Activated naive CD8-positive, alpha-beta T cell treated with anti-CD3 and anti-CD28 coated beads, Interleukin-2, amount 50 U/mL, for 24 hours (primary cell): ENCODE data around the gene SAMD4A.

Experiments
- ATAC-seq: fragments of 150-1000 bp; cut with Tn5 transposase; one replicate; pipeline ENCODE4 v1.10.0; 2021
- DNase-seq: peaks from one replicate; pipeline ENCODE4 v3.0.0; 2021
- H3K27ac Mint-ChIP-seq: one replicate; pipeline ENCODE4 v1.8.0; 2021; ENCODE audit warnings: mild to moderate bottlenecking, mixed read lengths
- H3K27me3 Mint-ChIP-seq: one replicate; pipeline ENCODE4 v1.8.0; 2021; ENCODE audit warnings: mixed read lengths
- H3K36me3 Mint-ChIP-seq: one replicate; pipeline ENCODE4 v1.8.0; 2021; ENCODE audit warnings: low read depth, mixed read lengths
- H3K4me1 Mint-ChIP-seq: one replicate; pipeline ENCODE4 v1.8.0; 2021; ENCODE audit warnings: mixed read lengths
- H3K4me3 Mint-ChIP-seq: one replicate; pipeline ENCODE4 v1.8.0; 2021; ENCODE audit warnings: mild to moderate bottlenecking, moderate library complexity, mixed read lengths
- H3K9me3 Mint-ChIP-seq: one replicate; pipeline ENCODE4 v1.8.0; 2021; ENCODE audit warnings: mixed read lengths

SAMD4A gene, protein sequence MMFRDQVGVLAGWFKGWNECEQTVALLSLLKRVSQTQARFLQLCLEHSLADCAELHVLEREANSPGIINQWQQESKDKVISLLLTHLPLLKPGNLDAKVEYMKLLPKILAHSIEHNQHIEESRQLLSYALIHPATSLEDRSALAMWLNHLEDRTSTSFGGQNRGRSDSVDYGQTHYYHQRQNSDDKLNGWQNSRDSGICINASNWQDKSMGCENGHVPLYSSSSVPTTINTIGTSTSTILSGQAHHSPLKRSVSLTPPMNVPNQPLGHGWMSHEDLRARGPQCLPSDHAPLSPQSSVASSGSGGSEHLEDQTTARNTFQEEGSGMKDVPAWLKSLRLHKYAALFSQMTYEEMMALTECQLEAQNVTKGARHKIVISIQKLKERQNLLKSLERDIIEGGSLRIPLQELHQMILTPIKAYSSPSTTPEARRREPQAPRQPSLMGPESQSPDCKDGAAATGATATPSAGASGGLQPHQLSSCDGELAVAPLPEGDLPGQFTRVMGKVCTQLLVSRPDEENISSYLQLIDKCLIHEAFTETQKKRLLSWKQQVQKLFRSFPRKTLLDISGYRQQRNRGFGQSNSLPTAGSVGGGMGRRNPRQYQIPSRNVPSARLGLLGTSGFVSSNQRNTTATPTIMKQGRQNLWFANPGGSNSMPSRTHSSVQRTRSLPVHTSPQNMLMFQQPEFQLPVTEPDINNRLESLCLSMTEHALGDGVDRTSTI

DNA sequence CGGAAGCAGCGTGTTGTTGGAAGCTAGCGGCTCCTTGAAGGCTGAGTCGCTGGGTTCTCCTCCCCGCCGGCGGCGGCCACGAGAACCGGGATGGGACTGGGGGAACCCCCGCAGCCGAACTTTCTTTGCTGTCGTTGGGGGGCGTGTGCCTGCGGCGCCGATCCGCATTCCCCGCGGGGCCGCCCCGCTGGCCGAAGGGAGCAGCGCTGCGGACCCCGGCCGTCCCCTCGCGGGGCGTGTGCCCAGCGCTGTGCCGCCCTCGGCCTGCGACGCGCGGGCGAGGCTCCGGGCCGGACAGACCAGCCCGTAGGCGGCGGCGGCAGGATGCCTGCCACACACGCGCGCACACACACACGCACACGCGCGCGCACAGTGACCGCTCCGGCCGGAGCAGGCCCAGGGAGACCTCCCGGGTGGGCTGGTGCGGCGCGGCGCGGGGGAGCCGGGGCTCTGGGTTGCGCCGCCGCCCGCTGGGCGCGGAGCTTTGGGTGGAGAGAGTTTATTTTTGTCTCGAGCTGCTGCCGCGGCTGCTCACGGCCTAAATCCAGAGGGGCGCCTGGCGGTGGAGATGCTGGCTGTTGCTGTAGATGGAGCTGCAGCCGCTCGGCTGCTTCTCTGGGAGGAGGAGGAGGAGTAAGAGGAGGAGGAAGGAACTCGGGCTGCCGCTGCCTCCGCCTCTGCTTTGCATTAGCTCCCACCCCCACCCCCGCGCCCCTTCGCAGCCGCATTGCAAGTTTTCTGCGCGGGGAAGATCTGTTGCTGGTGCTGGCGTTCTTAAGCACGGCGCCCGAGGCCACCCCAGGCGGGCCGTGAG is at the start of gene SAMD4A:
Gene SAMD4A (plus strand): TSS at position 719 of the 814 bp plus-strand sequence. CDS start 789 bp downstream, outside the sequence.
- H3K27ac Mint-ChIP-seq, result peak within 1 kb of the TSS; percentile 90
- peaks cover 20% of the 10 kb centered on the region for H3K4me1 Mint-ChIP-seq
- peaks cover 8% of the 10 kb centered on the region for H3K36me3 Mint-ChIP-seq
- DNase-seq (peak; percentile 67), ATAC-seq (peak; percentile 22)
- H3K27me3 Mint-ChIP-seq, result peaks cover 9% of the 10 kb centered on the region
- H3K9me3 Mint-ChIP-seq, result no peaks in the 10 kb centered on the region
- peak within 1 kb of the TSS; percentile 91 for H3K4me3 Mint-ChIP-seq

DNA sequence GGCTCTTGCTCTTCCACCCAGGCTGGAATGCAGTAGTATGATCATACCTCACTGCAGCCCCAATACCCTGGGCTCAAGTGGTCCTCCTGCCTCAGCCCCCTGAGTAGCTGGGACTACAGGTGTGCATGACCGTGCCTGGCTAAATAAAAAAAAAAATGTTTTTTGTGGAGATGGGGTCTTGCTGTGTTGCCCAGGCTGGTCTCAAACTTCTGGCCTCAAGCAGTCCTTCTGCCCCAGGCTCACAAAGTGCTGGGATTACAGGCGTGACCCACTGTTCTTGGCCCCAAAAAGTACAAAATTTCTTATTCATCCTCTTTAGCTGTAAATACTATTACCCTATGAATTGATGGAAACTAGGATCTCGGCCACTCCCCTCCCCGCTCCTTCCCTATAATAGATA is 42.5 kb upstream of the SAMD4A start:
- Mint-ChIP-seq H3K36me3 (peaks cover 12% of the 10 kb centered on the region), H3K4me1 (no peaks in the 10 kb centered on the region), H3K27me3 (no peaks in the 10 kb centered on the region), H3K4me3 (no peak overlapping the region), H3K9me3 (no peaks in the 10 kb centered on the region), H3K27ac (no peak overlapping the region)
- DNase-seq, result no peak
- ATAC-seq, result no peak

DNA sequence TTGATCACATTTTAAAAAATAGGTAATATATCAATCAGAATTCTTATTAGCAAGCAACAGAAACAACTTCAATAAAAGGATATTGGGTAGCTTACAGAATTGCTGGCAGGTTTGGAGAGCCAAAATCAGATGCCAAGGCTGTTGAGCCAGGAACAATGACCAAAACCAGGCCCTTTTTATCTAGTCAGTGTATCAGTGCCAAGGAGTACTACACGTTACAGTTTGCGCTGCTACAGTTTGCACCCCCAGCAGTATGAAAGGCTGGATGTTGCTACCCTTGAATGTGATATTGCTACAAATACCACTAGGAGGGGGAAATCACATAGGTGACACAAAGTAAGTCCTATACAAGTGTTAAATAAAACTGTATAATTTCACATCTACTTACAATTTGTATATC is 38.0 kb upstream of the SAMD4A start:
- no peak overlapping the region for H3K4me3 Mint-ChIP-seq
- H3K9me3 Mint-ChIP-seq, result no peaks in the 10 kb centered on the region
- peaks cover 13% of the 10 kb centered on the region for H3K36me3 Mint-ChIP-seq
- no peaks in the 10 kb centered on the region for H3K27me3 Mint-ChIP-seq
- H3K27ac Mint-ChIP-seq, result no peak overlapping the region
- ATAC-seq, result no peak
- H3K4me1 Mint-ChIP-seq, result no peaks in the 10 kb centered on the region
- no peak for DNase-seq

DNA sequence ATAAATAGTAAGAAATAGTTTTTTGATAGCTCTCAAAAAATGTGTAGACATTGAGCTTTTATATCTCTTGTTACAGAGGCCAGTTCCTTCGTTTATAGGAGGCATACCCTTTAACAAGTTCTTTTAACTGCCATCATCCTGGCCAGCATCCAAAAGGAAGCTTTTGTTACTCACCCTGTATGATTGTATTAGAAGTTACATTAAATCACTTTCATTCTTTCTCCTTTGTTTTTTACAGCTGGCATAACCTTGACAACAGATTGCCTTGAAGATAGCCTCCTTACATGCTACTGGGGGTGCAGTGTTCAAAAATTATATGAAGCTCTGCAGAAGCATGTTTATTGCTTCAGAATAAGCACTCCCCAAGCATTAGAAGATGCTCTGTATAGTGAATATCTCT is 37.1 kb upstream of the SAMD4A start:
- Mint-ChIP-seq H3K4me1 (no peaks in the 10 kb centered on the region), H3K27ac (no peak overlapping the region), H3K9me3 (no peaks in the 10 kb centered on the region), H3K27me3 (no peaks in the 10 kb centered on the region), H3K4me3 (no peak overlapping the region), H3K36me3 (peaks cover 10% of the 10 kb centered on the region)
- no peak for DNase-seq
- ATAC-seq, result no peak

DNA sequence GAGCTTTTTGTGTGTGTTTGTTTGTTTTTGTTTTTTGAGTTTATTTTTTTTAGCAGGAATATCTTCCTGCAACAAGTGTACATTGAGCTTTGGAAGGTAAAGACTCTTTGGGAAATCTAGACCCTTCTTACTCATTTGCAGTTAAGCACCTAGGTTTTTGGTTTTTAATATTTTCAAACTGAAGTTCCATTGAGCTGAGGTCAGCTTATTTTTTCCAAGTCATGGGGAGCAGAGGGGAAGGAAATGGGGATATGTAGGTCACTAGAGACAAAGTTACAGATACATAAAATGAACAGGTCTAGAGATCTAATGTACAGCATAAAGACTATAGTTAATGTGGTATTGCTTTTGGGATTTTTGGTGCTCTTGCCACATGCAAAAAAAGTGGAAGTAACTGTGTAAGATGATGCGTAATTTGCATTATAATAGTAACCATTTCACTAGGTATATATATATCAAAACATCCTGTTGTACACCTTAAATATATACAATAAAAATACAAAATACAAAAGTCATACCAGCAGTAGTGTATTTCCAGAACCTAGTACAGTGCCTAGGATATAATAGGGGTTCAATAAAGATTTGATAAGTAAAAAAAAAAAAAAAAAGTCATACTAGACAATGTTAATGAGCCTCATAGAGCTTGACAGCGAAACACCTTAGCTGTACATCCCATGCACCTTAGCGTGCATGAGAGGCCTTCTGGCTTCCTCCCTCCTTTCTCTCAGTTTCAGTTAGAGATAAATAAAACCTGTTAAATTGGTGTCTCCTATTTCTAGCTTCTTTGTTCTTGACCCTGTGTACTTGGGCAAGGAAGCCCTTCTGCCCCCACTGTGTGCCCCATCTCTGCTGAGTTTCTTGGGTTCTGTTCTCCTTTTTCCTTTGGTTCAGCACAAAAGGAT is 34.6 kb upstream of the SAMD4A start:
- DNase-seq (no peak), ATAC-seq (no peak)
- no peaks in the 10 kb centered on the region for H3K27me3 Mint-ChIP-seq
- H3K27ac Mint-ChIP-seq, result no peak overlapping the region
- no peaks in the 10 kb centered on the region for H3K9me3 Mint-ChIP-seq
- no peaks in the 10 kb centered on the region for H3K4me1 Mint-ChIP-seq
- peaks cover 6% of the 10 kb centered on the region for H3K36me3 Mint-ChIP-seq
- H3K4me3 Mint-ChIP-seq, result no peak overlapping the region

DNA sequence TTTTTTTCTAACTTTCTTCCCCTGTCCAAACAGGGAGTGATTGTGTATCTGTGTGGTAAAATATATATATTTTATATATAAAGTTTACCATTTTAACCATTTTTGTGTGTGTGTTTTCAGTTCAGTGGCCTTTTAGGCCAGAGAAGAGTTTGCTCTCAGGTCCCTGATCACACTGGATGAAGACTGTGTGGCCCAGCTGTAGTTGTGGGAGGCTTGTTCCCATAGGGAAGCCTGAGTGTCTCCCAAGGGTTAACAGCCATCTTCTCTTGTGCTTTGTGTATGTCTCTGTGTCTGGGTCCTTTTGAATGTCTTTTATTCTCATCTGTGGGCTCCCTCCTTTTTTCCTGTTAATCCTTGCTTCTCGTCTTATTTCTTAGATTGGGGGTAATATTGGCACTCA is 33.8 kb upstream of the SAMD4A start:
- no peak overlapping the region for H3K27ac Mint-ChIP-seq
- peaks cover 4% of the 10 kb centered on the region for H3K36me3 Mint-ChIP-seq
- no peaks in the 10 kb centered on the region for H3K9me3 Mint-ChIP-seq
- DNase-seq (no peak), ATAC-seq (no peak)
- H3K4me1 Mint-ChIP-seq, result no peaks in the 10 kb centered on the region
- no peak overlapping the region for H3K4me3 Mint-ChIP-seq
- H3K27me3 Mint-ChIP-seq, result no peaks in the 10 kb centered on the region

DNA sequence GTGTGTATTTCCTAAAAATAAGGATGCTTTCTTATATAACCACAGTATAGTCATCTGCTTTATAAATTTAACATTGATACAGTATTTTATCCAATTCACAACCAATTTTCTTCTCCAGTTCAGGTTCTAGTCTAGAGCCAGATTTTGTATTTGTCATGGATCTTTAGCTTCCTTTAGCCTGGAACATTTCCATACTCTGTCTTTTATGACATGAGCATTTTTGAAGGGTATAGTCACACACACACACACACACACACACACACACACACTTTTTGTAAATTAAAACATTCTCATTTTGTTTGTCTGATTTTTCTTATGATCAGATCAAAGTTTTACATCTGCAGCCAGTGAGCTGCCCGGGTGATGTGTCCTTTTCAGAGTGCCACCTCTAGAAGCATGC is 31.8 kb upstream of the SAMD4A start:
- no peak for DNase-seq
- no peaks in the 10 kb centered on the region for H3K27me3 Mint-ChIP-seq
- H3K36me3 Mint-ChIP-seq, result peaks cover 7% of the 10 kb centered on the region
- ATAC-seq, result no peak
- H3K27ac Mint-ChIP-seq, result no peak overlapping the region
- no peak overlapping the region for H3K4me3 Mint-ChIP-seq
- H3K4me1 Mint-ChIP-seq, result no peaks in the 10 kb centered on the region
- H3K9me3 Mint-ChIP-seq, result no peaks in the 10 kb centered on the region

DNA sequence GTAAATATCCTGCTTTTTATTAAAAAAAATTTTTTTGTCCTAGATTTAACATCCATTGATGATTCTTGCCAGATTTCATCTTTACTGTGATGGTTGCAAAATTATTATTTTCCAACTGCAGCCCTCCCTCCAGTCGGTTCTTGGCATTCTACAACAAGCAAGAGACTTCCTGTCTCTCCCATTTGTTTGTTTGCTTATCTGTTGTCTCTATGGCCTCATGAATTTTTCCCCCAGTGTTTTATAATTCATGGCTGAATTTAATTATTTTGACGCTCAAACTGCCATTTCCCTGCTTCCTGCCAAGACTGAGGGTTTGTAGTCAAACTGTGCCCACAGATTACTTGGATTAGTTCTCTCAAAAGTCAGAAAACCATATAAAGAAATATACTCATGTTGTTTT is 31.3 kb upstream of the SAMD4A start:
- Mint-ChIP-seq H3K9me3 (no peaks in the 10 kb centered on the region), H3K4me3 (no peak overlapping the region), H3K27me3 (no peaks in the 10 kb centered on the region), H3K36me3 (peaks cover 7% of the 10 kb centered on the region), H3K27ac (no peak overlapping the region), H3K4me1 (no peaks in the 10 kb centered on the region)
- no peak for DNase-seq
- ATAC-seq, result no peak

DNA sequence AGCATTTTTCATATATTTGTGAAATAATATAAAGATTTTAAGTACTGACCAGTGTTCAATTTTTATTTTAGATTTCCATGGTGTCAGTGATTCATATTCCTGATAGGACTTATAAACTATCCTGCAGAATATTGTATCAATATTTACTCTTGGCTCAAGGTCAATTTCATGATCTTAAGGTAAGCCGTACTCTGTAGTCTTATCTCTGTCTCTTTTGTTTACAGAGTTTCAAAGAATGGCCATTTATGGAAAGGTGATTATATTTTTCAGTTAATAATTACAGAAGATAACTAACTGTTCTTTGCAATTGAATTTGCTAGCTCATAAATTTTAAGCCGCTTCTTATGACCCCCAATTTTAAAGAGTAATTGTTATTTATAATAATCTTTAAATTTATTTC is 29.3 kb upstream of the SAMD4A start:
- H3K9me3 Mint-ChIP-seq, result no peaks in the 10 kb centered on the region

DNA sequence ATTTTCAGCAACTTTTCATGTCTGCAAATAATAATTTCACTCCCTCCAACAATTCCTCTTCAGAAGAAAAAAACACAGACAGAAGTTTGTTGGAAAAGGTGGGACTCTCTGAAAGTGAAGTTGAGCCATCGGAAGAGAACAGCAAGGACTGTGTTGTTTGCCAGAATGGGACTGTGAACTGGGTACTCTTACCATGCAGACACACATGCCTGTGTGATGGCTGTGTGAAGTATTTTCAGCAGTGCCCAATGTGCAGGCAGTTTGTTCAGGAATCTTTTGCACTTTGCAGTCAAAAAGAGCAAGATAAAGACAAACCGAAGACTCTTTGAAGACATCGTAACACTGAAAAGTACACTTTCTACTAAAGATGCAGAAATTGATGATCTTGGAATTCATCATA is 28.9 kb upstream of the SAMD4A start:
- H3K4me1 Mint-ChIP-seq, result no peaks in the 10 kb centered on the region
- H3K4me3 Mint-ChIP-seq, result no peak overlapping the region
- H3K9me3 Mint-ChIP-seq, result no peaks in the 10 kb centered on the region
- no peaks in the 10 kb centered on the region for H3K27me3 Mint-ChIP-seq
- DNase-seq (no peak), ATAC-seq (no peak)
- H3K27ac Mint-ChIP-seq, result no peak overlapping the region
- peaks cover 5% of the 10 kb centered on the region for H3K36me3 Mint-ChIP-seq

More for the DNA sequence above, 29.3 kb upstream of the SAMD4A start:
- DNase-seq (no peak), ATAC-seq (no peak)
- Mint-ChIP-seq H3K27ac (no peak overlapping the region), H3K36me3 (peaks cover 5% of the 10 kb centered on the region), H3K4me1 (no peaks in the 10 kb centered on the region), H3K4me3 (no peak overlapping the region), H3K27me3 (no peaks in the 10 kb centered on the region)

DNA sequence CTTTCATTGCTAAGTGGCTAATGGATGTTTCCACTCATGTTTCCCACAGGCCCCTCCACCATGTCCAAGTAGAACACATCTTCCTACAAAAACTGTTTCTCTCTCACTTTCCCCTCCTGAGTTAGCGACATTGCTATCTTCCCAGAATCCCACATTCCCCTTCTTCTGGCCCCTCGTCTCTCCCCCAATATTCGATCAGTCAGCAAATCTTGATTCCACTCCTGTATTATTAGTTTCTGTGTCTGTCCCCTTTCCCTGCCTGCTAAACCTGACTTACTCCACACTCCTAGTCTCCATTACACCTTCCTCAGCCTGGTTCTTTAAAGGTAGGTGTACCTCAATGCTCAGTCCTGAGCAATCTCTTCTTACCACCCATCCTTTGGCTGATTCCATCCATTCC is 19.3 kb upstream of the SAMD4A start:
- no peak for DNase-seq
- Mint-ChIP-seq H3K27ac (no peak overlapping the region), H3K27me3 (no peaks in the 10 kb centered on the region), H3K36me3 (no peaks in the 10 kb centered on the region), H3K4me3 (no peak overlapping the region), H3K9me3 (no peaks in the 10 kb centered on the region), H3K4me1 (no peaks in the 10 kb centered on the region)
- ATAC-seq, result no peak

DNA sequence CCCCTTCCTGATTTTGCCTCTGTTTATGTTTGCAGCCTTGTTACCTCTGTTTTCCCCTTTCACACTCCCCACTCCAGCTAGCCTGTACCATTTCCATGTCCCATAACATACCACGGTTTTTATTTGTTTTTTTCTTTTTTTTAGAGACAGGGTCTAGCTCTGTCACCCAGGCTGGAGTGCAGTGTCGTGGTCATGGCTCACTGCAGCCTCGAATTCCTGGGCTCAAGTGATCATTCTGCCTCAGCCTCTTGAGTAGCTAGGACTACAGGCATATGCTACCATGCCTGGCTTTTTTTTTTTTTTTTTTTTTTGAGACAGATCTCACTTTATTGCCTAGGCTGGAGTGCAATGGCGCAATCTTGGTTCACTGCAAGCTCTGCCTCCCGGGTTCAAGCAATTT is 18.4 kb upstream of the SAMD4A start:
- Mint-ChIP-seq H3K36me3 (no peaks in the 10 kb centered on the region), H3K9me3 (no peaks in the 10 kb centered on the region), H3K4me1 (no peaks in the 10 kb centered on the region), H3K27ac (no peak overlapping the region), H3K4me3 (no peak overlapping the region), H3K27me3 (no peaks in the 10 kb centered on the region)
- DNase-seq (no peak), ATAC-seq (no peak)

DNA sequence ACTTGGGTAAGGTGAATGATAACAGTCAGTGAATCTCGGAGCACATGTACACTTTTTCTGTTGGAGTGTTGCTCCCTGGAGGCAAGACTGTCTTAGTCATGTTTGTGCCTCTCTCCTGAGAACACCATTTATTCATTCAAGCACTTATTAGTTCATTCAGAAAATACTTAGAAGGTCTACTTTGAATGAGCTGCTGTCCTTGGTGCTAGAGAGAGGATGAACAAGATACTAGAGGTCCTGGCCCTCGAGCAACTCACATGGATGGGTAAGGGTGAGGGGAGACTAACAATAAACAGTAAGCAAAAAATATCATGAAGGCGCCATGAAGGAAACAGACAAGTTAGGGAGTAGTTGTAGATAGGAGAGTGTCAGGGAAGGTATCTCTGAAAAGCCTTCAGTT is 17.1 kb upstream of the SAMD4A start:
- ATAC-seq (no peak), DNase-seq (no peak)
- Mint-ChIP-seq H3K27me3 (no peaks in the 10 kb centered on the region), H3K9me3 (no peaks in the 10 kb centered on the region), H3K4me3 (no peak overlapping the region), H3K36me3 (no peaks in the 10 kb centered on the region), H3K4me1 (no peaks in the 10 kb centered on the region), H3K27ac (no peak overlapping the region)

DNA sequence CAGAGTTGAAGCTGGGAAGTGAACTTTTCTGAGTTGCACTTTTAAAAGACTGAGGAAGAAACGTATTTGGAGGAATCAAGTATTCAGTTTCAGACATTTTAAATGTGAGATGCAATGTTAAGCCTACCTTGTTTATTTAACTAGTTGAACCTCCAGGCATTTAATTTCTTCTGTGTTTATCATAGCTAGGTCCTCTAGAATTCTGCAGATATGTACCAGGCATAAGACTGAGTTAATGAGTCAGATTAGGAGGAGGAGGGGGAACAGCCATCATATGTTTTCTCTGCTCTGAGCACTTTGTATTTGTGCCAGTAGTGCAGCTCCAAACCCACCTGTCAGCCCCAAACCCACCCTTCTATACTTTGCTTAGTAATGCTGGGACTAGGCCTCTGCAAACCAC is 16.4 kb upstream of the SAMD4A start:
- DNase-seq (no peak), ATAC-seq (no peak)
- H3K27ac Mint-ChIP-seq, result no peak overlapping the region
- no peak overlapping the region for H3K4me3 Mint-ChIP-seq
- H3K9me3 Mint-ChIP-seq, result no peaks in the 10 kb centered on the region
- no peaks in the 10 kb centered on the region for H3K4me1 Mint-ChIP-seq
- H3K36me3 Mint-ChIP-seq, result no peaks in the 10 kb centered on the region
- H3K27me3 Mint-ChIP-seq, result no peaks in the 10 kb centered on the region
